ENCODE measurements around the gene CBFA2T2. TPM values are rescaled to one million over a fixed set of nuclear protein-coding genes. Genes with fewer than 3 reads are reported as not detected.

Gene CBFA2T2
- total RNA-seq, 4 donors from 2014 or later: 17.2 to 24.6 (median 21.7) TPM

GRCh38 chr20:33674294-33675135 lies 184.6 kb downstream of the CBFA2T2 start, which contains the start of gene NECAB3:
NECAB3 (minus strand) TSS chr20:33674428; CDS start chr20:33674352, 76 bp downstream.
- WGBS, 2 donors: 3 to 4% methylated on average over 33 to 44 of the region's 73 CpGs
- DNase-seq (ENCODE audit: low spot score in 2 of 2): peak; percentile 73 to 96
- intact Hi-C loops (cut with DNase I; ENCODE audit: low total_unique reads): no loop called here

GRCh38 chr20:33675136-33675959 lies 185.5 kb downstream of the CBFA2T2 start:
- H3K4me3 ChIP-seq (ENCODE audit: low read depth, poor library complexity, severe bottlenecking): no peak overlapping the region
- peak; percentile 65 to 84 for DNase-seq (ENCODE audit: low spot score in 2 of 2)
- intact Hi-C loops (cut with DNase I; ENCODE audit: low total_unique reads): no loop called here
- WGBS, 2 donors: 29 to 51% methylated on average over 16 of the region's 16 CpGs
- TF ChIP-seq CTCF (IDR thresholded peaks at IDR 0.05) (no peak), POLR2A (IDR thresholded peaks at IDR 0.05) (no peak)

More at GRCh38 chr20:33674294-33675135, 184.6 kb downstream of the CBFA2T2 start, which contains the start of gene NECAB3:
- peak within 1 kb of the TSS; percentile 40 for H3K4me3 ChIP-seq (ENCODE audit: low read depth, poor library complexity, severe bottlenecking)
- no peak for TF ChIP-seq POLR2A (IDR thresholded peaks at IDR 0.05)
- no peak for TF ChIP-seq CTCF (IDR thresholded peaks at IDR 0.05)

GRCh38 chr20:33676121-33676520 lies 186.2 kb downstream of the CBFA2T2 start:
- DNase-seq (ENCODE audit: low spot score in 2 of 2): peak in 1 of 2 donors; percentile 86
- intact Hi-C loops (cut with DNase I; ENCODE audit: low total_unique reads): no loop called here
- TF ChIP-seq CTCF (IDR thresholded peaks at IDR 0.05): no peak
- no peak for TF ChIP-seq POLR2A (IDR thresholded peaks at IDR 0.05)

GRCh38 chr20:33676652-33677645 lies 187.1 kb downstream of the CBFA2T2 start:
- intact Hi-C loops (cut with DNase I; ENCODE audit: low total_unique reads): no loop called here
- TF ChIP-seq POLR2A (IDR thresholded peaks at IDR 0.05) (no peak), CTCF (IDR thresholded peaks at IDR 0.05) (no peak)
- 92 to 94% methylated on average over 31 of the region's 31 CpGs for WGBS, 2 donors
- peak in 1 of 2 donors; percentile 83 for DNase-seq (ENCODE audit: low spot score in 2 of 2)
- no peak overlapping the region for H3K4me3 ChIP-seq (ENCODE audit: low read depth, poor library complexity, severe bottlenecking)

More at GRCh38 chr20:33676121-33676520, 186.2 kb downstream of the CBFA2T2 start:
- no peak overlapping the region for H3K4me3 ChIP-seq (ENCODE audit: low read depth, poor library complexity, severe bottlenecking)
- WGBS, 2 donors: 90 to 93% methylated on average over 11 of the region's 11 CpGs

Measured in lower leg skin (tissue), 4 donors.